T-cell (primary cell): ENCODE measurements around the gene INPP4A. TPM values are rescaled to one million over a fixed set of nuclear protein-coding genes. Genes with fewer than 3 reads are reported as not detected.

Source experiments
- ATAC-seq, 4 experiments: fragments of 200-7000 bp in 3 of 4; fragments of 150-1000 bp in 1 of 4; cut with Tn5 transposase; replicated peaks in 1 of 4; 1 replicate in 3 of 4; 2 replicates in 1 of 4; pipeline ENCODE4 v1.10.0; 2021; ENCODE audit warnings: moderate library complexity in 3 of 4, mild to moderate bottlenecking in 2 of 4, moderate number of reproducible peaks in 1 of 4
- CTCF ChIA-PET, 2 donors: fragments of 300-600 bp; sonication (Branson Sonifier 250); formaldehyde crosslinking; loops; one replicate each; lab custom pipeline; 2022; ENCODE audit warnings: antibody characterized with exemption in 2 of 2; lab: Charles Lee
- POLR2A ChIA-PET, 2 donors: fragments of 300-600 bp; sonication (Branson Sonifier 250); formaldehyde crosslinking; loops; one replicate each; lab custom pipeline; 2022; ENCODE audit warnings: antibody characterized with exemption in 2 of 2; lab: Charles Lee
- DNase-seq, 35 experiments: peaks; one replicate each; pipeline versions ENCODE4 v3.0.0 to v3.0.0-alpha.2; 2013 to 2023
- H3K27ac ChIP-seq: one replicate; pipeline ENCODE4 v1.5.1; 2013; ENCODE audit warnings: low read length
- H3K27me3 ChIP-seq, 2 experiments: replicated peaks in 1 of 2; 1 replicate in 1 of 2; 2 replicates in 1 of 2; pipeline versions ENCODE4 v1.6.1 to v1.7.0; 2013; ENCODE audit warnings: low read length in 1 of 2, mixed read lengths in 1 of 2; ENCODE audit not compliant: control insufficient read depth in 2 of 2, insufficient read depth in 2 of 2; ENCODE audit errors: extremely low read depth in 1 of 2
- H3K36me3 ChIP-seq, 2 donors: 1 replicate in 1 of 2; 2 replicates in 1 of 2; pipeline versions ENCODE4 v1.6.1 to v1.7.0; 2013; ENCODE audit warnings: low read length in 1 of 2; ENCODE audit not compliant: control insufficient read depth in 2 of 2, insufficient read depth in 1 of 2; ENCODE audit errors: extremely low read depth in 1 of 2
- H3K4me1 ChIP-seq, 2 experiments: 1 replicate in 1 of 2; 2 replicates in 1 of 2; pipeline versions ENCODE4 v1.6.1 to v1.7.0; 2013; ENCODE audit warnings: low read length in 2 of 2, mixed read lengths in 1 of 2; ENCODE audit not compliant: insufficient read depth in 2 of 2, control insufficient read depth in 1 of 2; ENCODE audit errors: extremely low read depth in 1 of 2
- H3K4me3 ChIP-seq, 2 donors: 1 replicate in 1 of 2; 2 replicates in 1 of 2; pipeline versions ENCODE4 v1.5.1 to v1.7.0; 2013; ENCODE audit warnings: mild to moderate bottlenecking in 2 of 2, low read length in 1 of 2, moderate library complexity in 1 of 2; ENCODE audit not compliant: control insufficient read depth in 1 of 2; ENCODE audit errors: extremely low read depth in 1 of 2
- H3K9me3 ChIP-seq: 2 replicates; pipeline ENCODE4 v1.7.0; 2013
- H3K27ac Mint-ChIP-seq, 2 donors: one replicate each; pipeline ENCODE4 v1.8.0; 2020 to 2021; ENCODE audit warnings: mild to moderate bottlenecking in 2 of 2, mixed read lengths in 2 of 2
- H3K27me3 Mint-ChIP-seq, 2 donors: one replicate each; pipeline ENCODE4 v1.8.0; 2021 to 2022; ENCODE audit warnings: mixed read lengths in 2 of 2
- H3K36me3 Mint-ChIP-seq: one replicate; pipeline ENCODE4 v1.8.0; 2021; ENCODE audit warnings: mixed read lengths
- H3K4me1 Mint-ChIP-seq, 3 donors: one replicate each; pipeline ENCODE4 v1.8.0; 2020 to 2022; ENCODE audit warnings: mixed read lengths in 3 of 3, mild to moderate bottlenecking in 1 of 3
- H3K4me3 Mint-ChIP-seq, 3 donors: one replicate each; pipeline ENCODE4 v1.8.0; 2020 to 2022; ENCODE audit warnings: mild to moderate bottlenecking in 3 of 3, mixed read lengths in 3 of 3, moderate library complexity in 3 of 3
- H3K9me3 Mint-ChIP-seq, 3 donors: one replicate each; pipeline ENCODE4 v1.8.0; 2020 to 2022; ENCODE audit warnings: mixed read lengths in 3 of 3
- WGBS: methylation state at CpG from one replicate; pipeline ENCODE4 v1.1.5; 2013; ENCODE audit warnings: missing lambda C conversion rate; ENCODE audit not compliant: insufficient coverage; 5-methylcytosine and 5-hydroxymethylcytosine counted together
- total RNA-seq, 35 experiments: library from RNA in 6 of 35; stranded (reverse) in 6 of 35; fragments of 120-200 nt in 1 of 35; gene quantifications; one replicate each; pipeline versions ENCODE4 v1.2.1 to v1.2.4 and lab custom pipeline; 2013 to 2026

Gene INPP4A
- total RNA-seq, 5 donors from 2014 or later (not counting 1 experiment from before 2014, with no cell fraction given) = 126 to 153 (median 136) TPM

- ChIA-PET CTCF (interaction anchor here in 1 of 2 donors (0.6 to 1.1 kb wide), 2 partner anchors 18 to 276 kb away, joined by 3 read pairs; no protein-coding TSS in a partner anchor), POLR2A (no interaction called here)
- H3K4me1 Mint-ChIP-seq = no peaks in the 10 kb centered on the region
- no peak overlapping the region for H3K4me3 ChIP-seq
- no peaks in the 10 kb centered on the region for H3K9me3 Mint-ChIP-seq
- WGBS = 96% methylated on average over 6 of the region's 7 CpGs
- H3K27ac ChIP-seq = no peak overlapping the region
- H3K27ac Mint-ChIP-seq = peak overlapping the region in 1 of 2 donors; percentile 16
- H3K36me3 ChIP-seq = peaks cover 48 to 98% of the 10 kb centered on the region in 2 donors
- H3K27me3 ChIP-seq = no peaks in the 10 kb centered on the region
- no peaks in the 10 kb centered on the region for H3K9me3 ChIP-seq
- peaks cover 58% of the 10 kb centered on the region for H3K36me3 Mint-ChIP-seq
- no peaks in the 10 kb centered on the region for H3K4me1 ChIP-seq
- ATAC-seq = no peak
- no peaks in the 10 kb centered on the region for H3K27me3 Mint-ChIP-seq
- H3K4me3 Mint-ChIP-seq = no peak overlapping the region
- no peak for DNase-seq
These were observed 135.3 kb downstream of the INPP4A start for GRCh38 chr2:98579926-98580325.

- H3K27me3 Mint-ChIP-seq = no peaks in the 10 kb centered on the region
- ATAC-seq (no peak), DNase-seq (no peak)
- Histone ChIP-seq H3K27ac (no peak overlapping the region), H3K4me1 (no peaks in the 10 kb centered on the region), H3K4me3 (no peak overlapping the region), H3K27me3 (no peaks in the 10 kb centered on the region), H3K36me3 (peaks cover 48 to 95% of the 10 kb centered on the region in 2 donors), H3K9me3 (no peaks in the 10 kb centered on the region)
- ChIA-PET POLR2A (no interaction called here), CTCF (no interaction called here)
- no peak overlapping the region for H3K4me3 Mint-ChIP-seq
- H3K4me1 Mint-ChIP-seq = no peaks in the 10 kb centered on the region
- no peak overlapping the region for H3K27ac Mint-ChIP-seq
- 100% methylated on average over 3 of the region's 10 CpGs for WGBS
- no peaks in the 10 kb centered on the region for H3K9me3 Mint-ChIP-seq
- H3K36me3 Mint-ChIP-seq = peaks cover 55% of the 10 kb centered on the region
These were observed 136.1 kb downstream of the INPP4A start for GRCh38 chr2:98580656-98581284.

- POLR2A ChIA-PET = no interaction called here
- H3K36me3 ChIP-seq = peaks cover 42 to 95% of the 10 kb centered on the region in 2 donors
- H3K4me1 Mint-ChIP-seq = peaks cover 0 to 5% (median 0%) of the 10 kb centered on the region in 3 donors
- no peaks in the 10 kb centered on the region for H3K27me3 ChIP-seq
- H3K4me3 Mint-ChIP-seq = no peak overlapping the region
- WGBS = 97% methylated on average over 9 of the region's 9 CpGs
- H3K4me3 ChIP-seq = no peak overlapping the region
- ATAC-seq (no peak), DNase-seq (no peak)
- CTCF ChIA-PET = no interaction called here
- no peaks in the 10 kb centered on the region for H3K9me3 ChIP-seq
- H3K27ac Mint-ChIP-seq = no peak overlapping the region
- no peaks in the 10 kb centered on the region for H3K4me1 ChIP-seq
- H3K36me3 Mint-ChIP-seq = peaks cover 53% of the 10 kb centered on the region
- H3K27me3 Mint-ChIP-seq = no peaks in the 10 kb centered on the region
- H3K9me3 Mint-ChIP-seq = no peaks in the 10 kb centered on the region
- no peak overlapping the region for H3K27ac ChIP-seq
These were observed 137.9 kb downstream of the INPP4A start for GRCh38 chr2:98582523-98582922.

GRCh38 chr2:98583276-98583675, 138.6 kb downstream of the INPP4A start:
- H3K27me3 Mint-ChIP-seq = no peaks in the 10 kb centered on the region
- H3K36me3 Mint-ChIP-seq = peaks cover 48% of the 10 kb centered on the region
- POLR2A ChIA-PET = no interaction called here
- H3K27ac Mint-ChIP-seq = no peak overlapping the region
- no peaks in the 10 kb centered on the region for H3K27me3 ChIP-seq
- H3K4me3 ChIP-seq = no peak overlapping the region
- no peaks in the 10 kb centered on the region for H3K9me3 ChIP-seq
- H3K9me3 Mint-ChIP-seq = no peaks in the 10 kb centered on the region
- DNase-seq = no peak
- H3K4me1 ChIP-seq = no peaks in the 10 kb centered on the region
- H3K36me3 ChIP-seq = peaks cover 42 to 95% of the 10 kb centered on the region in 2 donors
- H3K27ac ChIP-seq = no peak overlapping the region
- 100% methylated on average over 1 of the region's 7 CpGs for WGBS
- no peak overlapping the region for H3K4me3 Mint-ChIP-seq
- no peak for ATAC-seq
- CTCF ChIA-PET = interaction anchor here in 1 of 2 donors (1.0 kb wide), 1 partner anchor 24 kb away, joined by 3 read pairs; no protein-coding TSS in a partner anchor
- H3K4me1 Mint-ChIP-seq = peaks cover 0 to 5% (median 2%) of the 10 kb centered on the region in 3 donors

GRCh38 chr2:98583816-98584618, 139.4 kb downstream of the INPP4A start:
- Mint-ChIP-seq H3K4me3 (no peak overlapping the region), H3K27me3 (no peaks in the 10 kb centered on the region), H3K36me3 (peaks cover 47% of the 10 kb centered on the region), H3K9me3 (no peaks in the 10 kb centered on the region), H3K4me1 (peaks cover 4 to 11% (median 6%) of the 10 kb centered on the region in 3 donors), H3K27ac (no peak overlapping the region)
- no peak for DNase-seq
- peak in 1 of 4 experiments; percentile 20 for ATAC-seq
- POLR2A ChIA-PET = no interaction called here
- Histone ChIP-seq H3K4me3 (no peak overlapping the region), H3K9me3 (no peaks in the 10 kb centered on the region), H3K4me1 (peaks cover 0 to 3% of the 10 kb centered on the region in 2 experiments), H3K36me3 (peaks cover 34 to 93% of the 10 kb centered on the region in 2 donors), H3K27me3 (no peaks in the 10 kb centered on the region), H3K27ac (no peak overlapping the region)
- 93% methylated on average over 7 of the region's 10 CpGs for WGBS
- CTCF ChIA-PET = interaction anchor here in 1 of 2 donors (1.0 kb wide), 1 partner anchor 24 kb away, joined by 3 read pairs; no protein-coding TSS in a partner anchor

- Histone ChIP-seq H3K4me3 (no peak overlapping the region), H3K9me3 (no peaks in the 10 kb centered on the region), H3K4me1 (peaks cover 0 to 3% of the 10 kb centered on the region in 2 experiments), H3K36me3 (peaks cover 24 to 87% of the 10 kb centered on the region in 2 donors), H3K27me3 (no peaks in the 10 kb centered on the region), H3K27ac (no peak overlapping the region)
- H3K27me3 Mint-ChIP-seq = no peaks in the 10 kb centered on the region
- no peak overlapping the region for H3K4me3 Mint-ChIP-seq
- peaks cover 49% of the 10 kb centered on the region for H3K36me3 Mint-ChIP-seq
- ATAC-seq (no peak), DNase-seq (no peak)
- POLR2A ChIA-PET = no interaction called here
- peaks cover 7 to 17% (median 9%) of the 10 kb centered on the region in 3 donors for H3K4me1 Mint-ChIP-seq
- 98% methylated on average over 4 of the region's 10 CpGs for WGBS
- CTCF ChIA-PET = no interaction called here
- H3K9me3 Mint-ChIP-seq = no peaks in the 10 kb centered on the region
- no peak overlapping the region for H3K27ac Mint-ChIP-seq
These were observed 140.7 kb downstream of the INPP4A start for GRCh38 chr2:98585386-98585785.
